Heart left ventricle (tissue), 16 donors: Measurements from ENCODE around the gene PCLAF. TPM values are rescaled to one million over a fixed set of nuclear protein-coding genes. Genes with fewer than 3 reads are reported as not detected.
A peak's percentile ranks its signal among the peaks of the same experiment; 100 is the strongest.

Experiments
- ATAC-seq, 4 donors: fragments of 200-7000 bp; cut with Tn5 transposase; one replicate each; pipeline ENCODE4 v1.9.1; 2020 to 2022; ENCODE audit warnings: moderate library complexity in 4 of 4, mild to moderate bottlenecking in 3 of 4, moderate number of reproducible peaks in 1 of 4
- DNase-seq, 5 donors: peaks; one replicate each; pipeline ENCODE4 v3.0.0-alpha.2; 2020
- H3K27ac ChIP-seq, 12 donors: fragments of 200-600 bp; sonication (generic) in 4 of 12; one replicate each; pipeline versions ENCODE4 v1.5.0 to v1.8.0; 2016 to 2022; ENCODE audit warnings: mild to moderate bottlenecking in 2 of 12
- H3K27me3 ChIP-seq, 9 donors: fragments of 200-600 bp; sonication (generic) in 2 of 9; one replicate each; pipeline versions ENCODE4 v1.5.1 to v1.8.0; 2016 to 2022; ENCODE audit warnings: mild to moderate bottlenecking in 3 of 9
- H3K36me3 ChIP-seq, 9 donors: fragments of 200-600 bp; sonication (generic) in 2 of 9; one replicate each; pipeline versions ENCODE4 v1.5.0 to v1.8.0; 2018 to 2022; ENCODE audit warnings: mild to moderate bottlenecking in 2 of 9
- H3K4me1 ChIP-seq, 12 donors: fragments of 200-600 bp; sonication (generic) in 4 of 12; one replicate each; pipeline versions ENCODE4 v1.5.0 to v1.8.0; 2016 to 2022; ENCODE audit warnings: mild to moderate bottlenecking in 3 of 12
- H3K4me3 ChIP-seq, 12 donors: fragments of 200-600 bp; sonication (generic) in 4 of 12; one replicate each; pipeline versions ENCODE4 v1.5.0 to v1.8.0; 2017 to 2022; ENCODE audit warnings: mild to moderate bottlenecking in 9 of 12, moderate library complexity in 4 of 12
- H3K9me3 ChIP-seq, 12 donors: fragments of 200-600 bp; sonication (generic) in 4 of 12; one replicate each; pipeline versions ENCODE4 v1.5.0 to v1.8.0; 2016 to 2022; ENCODE audit warnings: mild to moderate bottlenecking in 1 of 12
- CTCF ChIP-seq, 12 donors: fragments of 200-600 bp; sonication (generic) in 4 of 12; IDR thresholded peaks; one replicate each; pipeline versions ENCODE4 v1.5.0 to v1.8.0; 2018 to 2022; ENCODE audit warnings: antibody characterized with exemption in 12 of 12, mild to moderate bottlenecking in 5 of 12
- POLR2A ChIP-seq, 2 donors: fragments of 450-650 bp; IDR thresholded peaks; one replicate each; pipeline ENCODE4 v1.6.1; 2017; ENCODE audit warnings: antibody characterized with exemption in 2 of 2, mild to moderate bottlenecking in 2 of 2, moderate library complexity in 2 of 2
- WGBS, 4 donors: extraction: QIAGEN DNeasy Blood & Tissue Kit in 2 of 4; methylation state at CpG; one replicate each; pipeline versions ENCODE4 v1.1.5 to v1.1.7; 2013 to 2018; 5-methylcytosine and 5-hydroxymethylcytosine counted together
- intact Hi-C, 10 donors: fragments of 100-400 bp; cut with DNase I; formaldehyde crosslinking; loops; one replicate each; pipeline versions ENCODE4 v1.11.1 to v1.14.2; 2022
- polyA plus RNA-seq, 2 donors: library from polyadenylated mRNA; stranded (reverse); fragments of 200-250 nt; gene quantifications; one replicate each; pipeline ENCODE4 v1.2.3, GENCODE V29; 2013
- total RNA-seq, 9 donors: library from RNA; depleted of rRNA in 2 of 9; stranded (reverse); fragments of >200 nt in 2 of 9; fragmentation: NEBNext Ultra II Directional in 3 of 9; extraction: Animal tissue kit (Norgen Biotek cat#: 25700) in 3 of 9; gene quantifications; one replicate each; pipeline versions ENCODE4 v1.1.0 to v1.2.4, GENCODE V29; 2016 to 2023
- donor health status: ischemic (EF 13 %, LVEDD 7.1; RV severe dilation, severe dysfunction).
- donor health status: healthy with polysubstance abuse.
- donor health status: DM: no; HTN: yes; CAD: no.
- donor health status: DM: no; HTN: no; CAD: no.
- donor health status: ischemic (EF 25% LVEDD 6.9; RV normal size, moderate dysfunction).
- donor health status: ischemic (EF 25% LVEDD 5.7; RV mildly dilated, moderate dysfunction).
- donor health status: healthy.
- donor health status: DM: yes; HTN: yes; CAD: no.
- donor health status: ischemic (EF 35%, LVEDD 5.7; RV mildly dilated, moderate dysfunction).
- donor health status: nonischemic (EF 11% LVEDD 7.7; RV severe dilation, severe dysfunction).
- donor health status: DM: yes; HTN: yes; CAD: no.
- donor health status: PGD.
- donor health status: ischemic (EF 29% LVEDD 5.4; RV normal size, mild dysfunction).
- donor health status: nonischemic (EF 23%, LVEDD 6.1; RV moderate dilation, normal function).

Gene PCLAF
- total and polyA plus RNA-seq, 11 donors = 0.14 to 4.8 (median 0.63) TPM; not detected in 5

- Histone ChIP-seq H3K4me1 (peaks cover 0 to 38% (median 16%) of the 10 kb centered on the region in 12 donors), H3K4me3 (peak overlapping the region; percentile 59 to 98 (median 84)), H3K9me3 (no peaks in the 10 kb centered on the region), H3K36me3 (no peaks in the 10 kb centered on the region), H3K27ac (peak overlapping the region; percentile 16 to 85 (median 76)), H3K27me3 (no peaks in the 10 kb centered on the region)
- peak in 2 of 5 donors; percentile 14 to 60 for DNase-seq
- TF ChIP-seq CTCF (IDR thresholded peaks at IDR 0.05) = no peak
- no peak for TF ChIP-seq POLR2A (IDR thresholded peaks at IDR 0.05)
- peak; percentile 7 to 40 (median 29) for ATAC-seq
- intact Hi-C loops = loop anchor here in 8 of 10 donors (5.0 to 10.0 kb wide), 6 partner anchors 131 to 193 kb away; partner anchors contain the start of gene PPIB (in 4 of the 8)
- WGBS, 4 donors = 0% methylated on average over 16 to 30 of the region's 30 CpGs
These were observed 25.8 kb downstream of the PCLAF start for GRCh38 chr15:64355348-64355943.

GRCh38 chr15:64354688-64355344, 26.4 kb downstream of the PCLAF start:
- ATAC-seq = no peak
- TF ChIP-seq CTCF (IDR thresholded peaks at IDR 0.05) = no peak
- no peak for TF ChIP-seq POLR2A (IDR thresholded peaks at IDR 0.05)
- Histone ChIP-seq H3K36me3 (no peaks in the 10 kb centered on the region), H3K4me3 (peak overlapping the region; percentile 59 to 98 (median 84)), H3K4me1 (peaks cover 0 to 42% (median 16%) of the 10 kb centered on the region in 12 donors), H3K27me3 (no peaks in the 10 kb centered on the region), H3K27ac (peak overlapping the region in 5 of 12 donors; percentile 74 to 82 (median 81)), H3K9me3 (no peaks in the 10 kb centered on the region)
- WGBS, 4 donors = 33 to 37% (median 35%) methylated on average over 5 of the region's 5 CpGs
- intact Hi-C loops = loop anchor here in 9 of 10 donors (5.0 to 10.0 kb wide), 6 partner anchors 130 to 193 kb away; partner anchors contain the start of gene PPIB (in 4 of the 9)
- DNase-seq = no peak

- no peak for ATAC-seq
- no peaks in the 10 kb centered on the region for H3K27me3 ChIP-seq
- intact Hi-C loops = loop anchor here in 5 of 10 donors (5.0 to 10.0 kb wide), 3 partner anchors 126 to 144 kb away; no protein-coding TSS in a partner anchor
- H3K36me3 ChIP-seq = peaks cover 0 to 20% (median 4%) of the 10 kb centered on the region in 9 donors
- peak overlapping the region in 1 of 12 donors; percentile 1 for H3K27ac ChIP-seq
- H3K4me1 ChIP-seq = peaks cover 0 to 37% (median 14%) of the 10 kb centered on the region in 12 donors
- WGBS, 4 donors = 65 to 74% (median 67%) methylated on average over 7 of the region's 7 CpGs
- H3K4me3 ChIP-seq = no peak overlapping the region
- H3K9me3 ChIP-seq = no peaks in the 10 kb centered on the region
- DNase-seq = no peak
- TF ChIP-seq POLR2A (IDR thresholded peaks at IDR 0.05) (no peak), CTCF (IDR thresholded peaks at IDR 0.05) (no peak)
These were observed 30.0 kb downstream of the PCLAF start for GRCh38 chr15:64351265-64351664.

GRCh38 chr15:64349375-64349774, 31.9 kb downstream of the PCLAF start:
- intact Hi-C loops = loop anchor here in 1 of 10 donors (10.0 kb wide), 1 partner anchor 135 kb away; no protein-coding TSS in a partner anchor
- H3K27ac ChIP-seq = no peak overlapping the region
- TF ChIP-seq CTCF (IDR thresholded peaks at IDR 0.05) (no peak), POLR2A (IDR thresholded peaks at IDR 0.05) (no peak)
- WGBS, 4 donors = 89 to 94% (median 90%) methylated on average over 2 of the region's 2 CpGs
- H3K27me3 ChIP-seq = no peaks in the 10 kb centered on the region
- no peak overlapping the region for H3K4me3 ChIP-seq
- H3K9me3 ChIP-seq = no peaks in the 10 kb centered on the region
- ATAC-seq (no peak), DNase-seq (no peak)
- peaks cover 0 to 35% (median 7%) of the 10 kb centered on the region in 12 donors for H3K4me1 ChIP-seq
- peaks cover 0 to 20% (median 4%) of the 10 kb centered on the region in 9 donors for H3K36me3 ChIP-seq
